Esophagus muscularis mucosa (tissue), 4 donors: Measurements from ENCODE around the gene SART1. TPM values are rescaled to one million over a fixed set of nuclear protein-coding genes. Genes with fewer than 3 reads are reported as not detected.
A peak's percentile ranks its signal among the peaks of the same experiment; 100 is the strongest.
"Not testable (repeated sequence)": the region's sequence is repeated elsewhere in the genome, so short reads cannot be mapped to it uniquely, and the experiment has no call there.

Experiments
- DNase-seq: peaks from one replicate; pipeline ENCODE4 v3.0.0-alpha.2; 2017; ENCODE audit errors: extremely low spot score
- H3K27ac ChIP-seq, 4 donors: fragments of 200-600 bp; sonication (generic); replicated peaks in 1 of 4; 1 replicate in 3 of 4; 2 replicates in 1 of 4; pipeline ENCODE4 v1.5.1; 2016 to 2019; ENCODE audit warnings: mild to moderate bottlenecking in 1 of 4
- H3K27me3 ChIP-seq, 4 donors: fragments of 200-600 bp; sonication (generic); one replicate each; pipeline versions ENCODE4 v1.5.1 to v1.6.0; 2016 to 2019
- H3K36me3 ChIP-seq, 4 donors: fragments of 200-600 bp; sonication (generic); one replicate each; pipeline ENCODE4 v1.5.1; 2016 to 2019
- H3K4me1 ChIP-seq, 4 donors: fragments of 200-600 bp; sonication (generic); one replicate each; pipeline ENCODE4 v1.5.1; 2016 to 2019
- H3K4me3 ChIP-seq, 4 donors: fragments of 200-600 bp; sonication (generic); 1 replicate in 2 of 4; 2 replicates in 2 of 4; pipeline ENCODE4 v1.5.1; 2016 to 2019; ENCODE audit warnings: mild to moderate bottlenecking in 4 of 4, moderate library complexity in 1 of 4
- H3K9me3 ChIP-seq, 4 donors: fragments of 200-600 bp; sonication (generic); 1 replicate in 3 of 4; 2 replicates in 1 of 4; pipeline ENCODE4 v1.5.1; 2016 to 2019
- EP300 ChIP-seq: sonication (generic); formaldehyde crosslinking; IDR thresholded peaks from one replicate; pipeline ENCODE4 v1.6.1; 2017; ENCODE audit warnings: antibody characterized with exemption
- POLR2A ChIP-seq: fragments of 450-650 bp; IDR thresholded peaks from one replicate; pipeline ENCODE4 v1.6.1; 2017; ENCODE audit warnings: antibody characterized with exemption, moderate library complexity, mild to moderate bottlenecking, low read depth
- POLR2AphosphoS5 ChIP-seq, 2 donors: sonication (generic); formaldehyde crosslinking; IDR thresholded peaks; one replicate each; pipeline ENCODE4 v1.6.1; 2017; ENCODE audit warnings: antibody characterized with exemption in 2 of 2
- WGBS: methylation state at CpG from one replicate; pipeline ENCODE4 v1.1.5; 2018; 5-methylcytosine and 5-hydroxymethylcytosine counted together
- intact Hi-C: fragments of 100-400 bp; cut with DNase I; formaldehyde crosslinking; loops from one replicate; pipeline ENCODE4 v1.15.1; 2023
- total RNA-seq, 4 donors: library from RNA; depleted of rRNA; stranded (reverse); fragments of >200 nt; gene quantifications; one replicate each; pipeline versions ENCODE4 v1.1.0 to v1.2.1, GENCODE V29; 2016
- TF ChIP-seq, protein P1 (sequence below), 3 experiments: fragments of 200-600 bp in 2 of 3; fragments of 450-650 bp in 1 of 3; sonication (generic) in 2 of 3; IDR thresholded peaks; one replicate each; pipeline ENCODE4 v1.5.1; 2017 to 2019; ENCODE audit warnings: antibody characterized with exemption in 3 of 3, mild to moderate bottlenecking in 2 of 3, moderate library complexity in 1 of 3

Gene SART1
- total RNA-seq, 4 donors from 2014 or later = 47.8 to 65.0 (median 58.7) TPM

DNA sequence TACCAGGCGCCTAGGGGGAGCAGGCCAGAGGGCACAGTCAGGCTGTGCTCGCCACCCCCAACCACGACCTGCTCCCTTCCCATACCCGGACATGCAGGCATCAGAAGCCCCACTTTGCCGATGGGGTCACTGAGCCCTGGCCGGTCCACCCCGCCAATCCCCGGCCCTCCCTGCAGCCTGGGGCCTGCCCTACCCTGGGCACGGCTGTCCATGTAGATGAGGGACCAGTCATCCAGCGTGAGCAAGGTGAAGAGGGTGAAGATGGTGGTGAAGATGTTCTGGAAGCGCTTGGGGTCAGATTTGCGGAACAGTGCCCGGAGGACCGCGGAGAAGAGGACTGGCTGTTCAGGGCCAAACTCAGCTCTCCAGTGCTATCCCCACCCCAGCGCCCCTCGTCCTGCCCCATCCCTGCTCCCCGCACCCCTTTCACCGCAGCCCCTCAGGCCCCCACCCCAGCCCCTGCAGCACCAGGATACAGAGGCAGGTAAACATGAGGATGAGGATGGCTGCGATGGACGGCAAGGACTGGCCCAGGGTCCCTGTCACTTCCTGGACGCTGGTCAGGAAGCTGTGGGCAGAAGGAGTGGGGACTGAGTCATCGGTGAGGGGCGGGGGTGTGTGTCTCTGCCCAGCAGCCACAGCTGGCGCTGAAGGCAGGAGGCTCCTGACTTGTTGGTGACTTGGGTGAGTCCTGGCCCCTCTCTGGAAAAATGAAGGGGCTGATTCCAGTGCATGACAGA is 59.3 kb downstream of the SART1 start:
- H3K27ac ChIP-seq = no peak overlapping the region

DNA sequence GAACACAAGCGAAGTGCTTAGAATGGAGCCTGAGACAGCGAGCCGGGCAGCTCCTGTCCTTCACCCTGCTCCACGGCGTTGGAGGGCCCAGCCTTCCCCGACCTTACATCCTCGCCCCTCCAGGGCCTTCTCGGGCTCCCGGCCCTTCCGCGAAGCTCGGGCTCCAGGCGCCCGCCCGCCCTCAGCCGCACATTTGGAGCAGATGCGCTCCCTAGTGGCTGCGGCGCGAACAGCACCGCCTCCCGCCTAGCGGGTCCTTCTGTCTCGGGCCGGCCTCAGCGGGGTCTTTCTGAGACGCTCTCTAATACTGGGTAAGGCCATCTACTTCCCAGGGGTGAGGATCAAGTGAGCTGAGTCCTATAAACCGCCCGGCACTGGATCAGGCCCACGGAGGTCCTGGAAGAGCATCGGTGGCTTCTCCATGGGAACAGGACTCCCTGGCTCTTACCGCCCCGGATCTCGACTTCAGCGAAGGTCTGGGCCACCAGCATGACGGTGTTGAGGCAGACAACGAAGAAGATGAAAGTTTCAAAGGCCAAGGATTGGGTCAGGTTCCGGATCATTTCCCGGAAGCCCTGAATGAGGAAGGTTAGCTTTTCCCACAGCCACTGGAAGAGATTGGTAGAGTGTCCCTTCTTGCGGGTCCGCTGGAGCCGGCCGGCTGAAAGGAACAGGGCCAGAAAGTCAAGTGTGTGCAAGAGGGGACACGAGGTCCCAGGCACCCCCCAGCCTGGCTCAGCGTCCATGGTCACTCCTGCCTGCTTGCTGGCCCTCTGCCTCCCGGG is 61.1 kb downstream of the SART1 start:
- no peaks in the 10 kb centered on the region for H3K36me3 ChIP-seq
- H3K27ac ChIP-seq = no peak overlapping the region
- H3K9me3 ChIP-seq = no peaks in the 10 kb centered on the region
- no peaks in the 10 kb centered on the region for H3K27me3 ChIP-seq
- intact Hi-C loops = no loop called here
- H3K4me3 ChIP-seq = peak overlapping the region; percentile 22 to 33 (median 25)
- DNase-seq = no peak
- TF ChIP-seq, protein P1, sequence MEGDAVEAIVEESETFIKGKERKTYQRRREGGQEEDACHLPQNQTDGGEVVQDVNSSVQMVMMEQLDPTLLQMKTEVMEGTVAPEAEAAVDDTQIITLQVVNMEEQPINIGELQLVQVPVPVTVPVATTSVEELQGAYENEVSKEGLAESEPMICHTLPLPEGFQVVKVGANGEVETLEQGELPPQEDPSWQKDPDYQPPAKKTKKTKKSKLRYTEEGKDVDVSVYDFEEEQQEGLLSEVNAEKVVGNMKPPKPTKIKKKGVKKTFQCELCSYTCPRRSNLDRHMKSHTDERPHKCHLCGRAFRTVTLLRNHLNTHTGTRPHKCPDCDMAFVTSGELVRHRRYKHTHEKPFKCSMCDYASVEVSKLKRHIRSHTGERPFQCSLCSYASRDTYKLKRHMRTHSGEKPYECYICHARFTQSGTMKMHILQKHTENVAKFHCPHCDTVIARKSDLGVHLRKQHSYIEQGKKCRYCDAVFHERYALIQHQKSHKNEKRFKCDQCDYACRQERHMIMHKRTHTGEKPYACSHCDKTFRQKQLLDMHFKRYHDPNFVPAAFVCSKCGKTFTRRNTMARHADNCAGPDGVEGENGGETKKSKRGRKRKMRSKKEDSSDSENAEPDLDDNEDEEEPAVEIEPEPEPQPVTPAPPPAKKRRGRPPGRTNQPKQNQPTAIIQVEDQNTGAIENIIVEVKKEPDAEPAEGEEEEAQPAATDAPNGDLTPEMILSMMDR (IDR thresholded peaks at IDR 0.05) = peak; percentile 93 to 100 (median 94)
- no peak for TF ChIP-seq EP300
- peak in 1 of 2 donors; percentile 56 for TF ChIP-seq POLR2AphosphoS5 (IDR thresholded peaks at IDR 0.05)
- TF ChIP-seq POLR2A = no peak
- WGBS = 20% methylated on average over 44 of the region's 46 CpGs
- H3K4me1 ChIP-seq = peaks cover 7 to 14% (median 11%) of the 10 kb centered on the region in 4 donors

More for the DNA sequence above, 59.3 kb downstream of the SART1 start:
- H3K36me3 ChIP-seq = no peaks in the 10 kb centered on the region
- TF ChIP-seq, protein P1 (IDR thresholded peaks at IDR 0.05) = no peak
- TF ChIP-seq POLR2A (no peak), POLR2AphosphoS5 (IDR thresholded peaks at IDR 0.05) (no peak), EP300 (no peak)
- H3K4me3 ChIP-seq = no peak overlapping the region
- intact Hi-C loops = no loop called here
- DNase-seq = no peak
- H3K27me3 ChIP-seq = no peaks in the 10 kb centered on the region
- peaks cover 7 to 14% (median 11%) of the 10 kb centered on the region in 4 donors for H3K4me1 ChIP-seq
- H3K9me3 ChIP-seq = no peaks in the 10 kb centered on the region
- 76% methylated on average over 23 of the region's 25 CpGs for WGBS

DNA sequence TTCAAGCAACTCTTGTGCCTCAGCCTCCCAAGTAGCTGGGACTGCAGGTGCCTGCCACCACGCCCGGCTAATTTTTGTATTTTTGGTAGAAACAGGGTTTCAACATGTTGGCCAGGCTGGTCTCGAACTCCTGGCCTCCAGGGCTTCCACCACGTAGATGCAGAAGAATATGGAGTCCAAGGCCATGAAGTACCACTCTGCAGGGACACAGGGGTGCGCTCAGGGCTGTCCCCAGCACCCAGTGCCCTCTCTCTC is 61.6 kb downstream of the SART1 start:
- H3K4me3 ChIP-seq, DNase-seq, H3K27me3 ChIP-seq, H3K9me3 ChIP-seq, intact Hi-C loops, H3K36me3 ChIP-seq, H3K27ac ChIP-seq: not testable (repeated sequence)
- peaks cover 7 to 14% (median 11%) of the 10 kb centered on the region in 4 donors for H3K4me1 ChIP-seq
- 85% methylated on average over 5 of the region's 5 CpGs for WGBS

DNA sequence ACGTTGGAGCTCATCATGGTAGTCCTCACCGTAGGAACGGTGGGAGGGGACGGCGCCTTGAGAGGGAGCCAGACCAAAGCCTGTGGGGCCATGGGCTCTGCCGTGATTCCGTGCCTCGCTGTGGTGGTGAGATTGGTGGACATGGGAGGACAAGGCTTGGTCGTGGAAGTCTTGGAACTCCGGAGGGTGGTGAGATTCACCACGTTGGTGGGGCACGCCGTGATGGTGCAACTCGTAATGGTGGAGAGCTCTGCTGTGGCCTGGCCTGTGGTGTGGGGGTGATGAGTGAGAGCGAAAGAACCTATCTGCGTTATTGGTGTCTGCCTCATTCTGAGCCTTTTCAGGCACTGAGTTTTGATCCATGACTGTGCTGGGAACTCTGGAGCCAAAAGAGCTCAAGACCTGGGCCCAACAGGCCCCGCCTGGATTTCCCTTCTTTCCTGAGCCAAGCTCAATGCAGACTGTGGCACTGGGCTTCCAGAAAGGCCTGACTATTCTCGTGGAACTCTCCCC is 64.5 kb downstream of the SART1 start, which contains the start of gene CATSPER1:
TSS of gene CATSPER1 (minus strand) at position 463 of the 513 bp plus-strand sequence. CDS start at position 363, 100 bp downstream.
- 83% methylated on average over 9 of the region's 18 CpGs for WGBS
- H3K4me3 ChIP-seq = no peak within 1 kb of the TSS

More for the DNA sequence above, 64.5 kb downstream of the SART1 start, which contains the start of gene CATSPER1:
- TF ChIP-seq POLR2AphosphoS5 (IDR thresholded peaks at IDR 0.05) (no peak), POLR2A (no peak), EP300 (no peak)
- TF ChIP-seq, protein P1 (IDR thresholded peaks at IDR 0.05) = no peak
- no peaks in the 10 kb centered on the region for H3K27me3 ChIP-seq
- H3K36me3 ChIP-seq = no peaks in the 10 kb centered on the region
- H3K9me3 ChIP-seq = no peaks in the 10 kb centered on the region
- intact Hi-C loops = no loop called here
- no peak for DNase-seq
- H3K27ac ChIP-seq = no peak within 1 kb of the TSS
- peaks cover 7 to 14% (median 11%) of the 10 kb centered on the region in 4 donors for H3K4me1 ChIP-seq

Other genes starting within 250 kb of the SART1 start
- 10 to 100 TPM; 66.4 to 77.1 (median 68.3) TPM for gene KAT5, start 249.5 kb upstream of the SART1 start, total RNA-seq
- gene RNASEH2C, start 240.9 kb upstream of the SART1 start, total RNA-seq = 100 to 1,000 TPM in 1 of 4 donors, 10 to 100 TPM in 3; 72.1 to 137 (median 80.9) TPM
- gene AP5B1, start 180.8 kb upstream of the SART1 start, total RNA-seq = 10 to 100 TPM; 15.0 to 28.0 (median 24.2) TPM
- not detected for gene OVOL1, start 174.7 kb upstream of the SART1 start, total RNA-seq
- under 1 TPM; 0.33 to 0.78 (median 0.41) TPM for gene SNX32, start 127.8 kb upstream of the SART1 start, total RNA-seq
- 100 to 1,000 TPM; 610 to 793 (median 738) TPM for gene CFL1, start 103.6 kb upstream of the SART1 start, total RNA-seq
- 10 to 100 TPM; 42.2 to 74.2 (median 58.3) TPM for gene MUS81, start 101.3 kb upstream of the SART1 start, total RNA-seq
- gene EFEMP2, start 88.9 kb upstream of the SART1 start, total RNA-seq = 100 to 1,000 TPM in 1 of 4 donors, 10 to 100 TPM in 3; 71.8 to 111 (median 82.2) TPM
- gene CTSW, start 81.9 kb upstream of the SART1 start, total RNA-seq = 1 to 10 TPM in 3 of 4 donors, under 1 TPM in 1; 0.83 to 2.7 (median 1.5) TPM
- 10 to 100 TPM; 33.2 to 74.3 (median 48.6) TPM for gene FIBP, start 73.3 kb upstream of the SART1 start, total RNA-seq
- gene CCDC85B, start 71.1 kb upstream of the SART1 start, total RNA-seq = 10 to 100 TPM; 63.5 to 99.5 (median 84.6) TPM
- gene FOSL1, start 61.3 kb upstream of the SART1 start, total RNA-seq = 10 to 100 TPM in 1 of 4 donors, 1 to 10 TPM in 2, not detected in 1; 3.2 to 47.2 (median 8.7) TPM
- 10 to 100 TPM; 18.2 to 56.0 (median 28.0) TPM for gene C11orf68, start 42.7 kb upstream of the SART1 start, total RNA-seq
- gene DRAP1, start 42.3 kb upstream of the SART1 start, total RNA-seq = 100 to 1,000 TPM in 2 of 4 donors, 10 to 100 TPM in 2; 78.4 to 122 (median 101) TPM
- not detected for gene TSGA10IP, start 16.3 kb upstream of the SART1 start, total RNA-seq
- 10 to 100 TPM; 25.3 to 34.9 (median 28.2) TPM for gene EIF1AD, start 40.4 kb downstream of the SART1 start, total RNA-seq
- 10 to 100 TPM; 46.9 to 72.5 (median 57.9) TPM for gene BANF1, start 40.8 kb downstream of the SART1 start, total RNA-seq
- not detected for gene CST6, start 50.3 kb downstream of the SART1 start, total RNA-seq
- under 1 TPM in 1 of 4 donors, not detected in 3; 0.52 TPM for gene CATSPER1, start 64.7 kb downstream of the SART1 start, total RNA-seq
- gene GAL3ST3, start 87.4 kb downstream of the SART1 start, total RNA-seq = 1 to 10 TPM in 3 of 4 donors, under 1 TPM in 1; 0.83 to 7.4 (median 3.3) TPM
- 100 to 1,000 TPM; 117 to 160 (median 137) TPM for gene SF3B2, start 90.6 kb downstream of the SART1 start, total RNA-seq
- 10 to 100 TPM; 37.1 to 97.8 (median 54.3) TPM for gene PACS1, start 108.5 kb downstream of the SART1 start, total RNA-seq